SK-N-MC (cell line): ENCODE measurements around the gene FAM118A.

Experiments
- FOXP2 ChIP-seq: optimal IDR thresholded peaks from 2 replicates; pipeline ENCODE3; 2011; ENCODE audit warnings: mild to moderate bottlenecking, moderate library complexity; ENCODE audit not compliant: insufficient read depth; ENCODE audit errors: extremely low read length, control extremely low read depth
- POLR2AphosphoS5 ChIP-seq: IDR thresholded peaks from 2 replicates; pipeline ENCODE4 v1.6.1; 2012; ENCODE audit warnings: mild to moderate bottlenecking, low read depth, low read length, borderline replicate concordance

DNA sequence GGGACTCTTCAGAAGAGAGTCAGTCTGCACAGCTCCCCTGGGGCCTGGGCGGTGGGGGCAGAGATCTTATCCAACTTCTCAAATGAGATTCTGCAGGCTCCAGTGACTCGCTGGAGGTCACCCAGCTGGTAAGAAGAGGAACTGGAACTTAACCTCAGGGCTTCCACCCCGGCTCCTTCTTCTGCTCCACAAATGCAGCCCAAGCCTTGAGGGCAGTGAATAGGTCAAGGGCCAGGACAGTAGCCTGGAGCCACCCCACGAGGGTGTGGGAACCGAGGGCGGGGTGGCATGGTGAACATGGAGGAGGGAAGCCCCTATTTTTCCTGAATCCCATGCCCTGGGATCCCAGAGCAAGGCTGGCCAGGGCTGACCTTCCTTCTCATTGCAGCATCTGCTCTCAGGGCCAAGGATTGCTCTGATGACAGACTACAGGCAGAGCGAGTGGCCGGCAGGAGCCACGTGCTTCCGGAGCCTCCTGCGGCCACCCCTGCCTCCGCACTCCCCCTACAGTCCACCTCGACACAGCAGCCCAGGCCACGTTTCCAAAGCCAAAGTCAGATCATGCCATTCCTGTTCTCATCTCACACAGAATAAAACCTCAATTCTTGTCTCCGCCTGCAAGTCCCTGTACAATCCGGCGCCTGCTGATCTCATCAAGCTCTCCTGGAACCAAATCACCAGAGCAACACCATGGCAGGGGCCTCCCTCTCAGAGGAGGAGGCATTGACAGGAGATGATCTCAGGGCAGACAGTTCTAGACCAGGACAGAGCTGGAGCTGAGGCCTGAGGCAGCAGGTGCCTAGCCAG, 46.1 kb upstream of the FAM118A start:
- TF ChIP-seq POLR2AphosphoS5: no peak
- no peak for TF ChIP-seq FOXP2
